HG03064 (cell line): ENCODE results near the gene CCDC188.

Experiments used
- ATAC-seq: cut with Tn5 transposase; IDR thresholded peaks from one replicate; pipeline ENCODE4 v1.9.1; 2021; ENCODE audit warnings: low read depth; ENCODE audit not compliant: unreplicated experiment

CCDC188 gene

DNA sequence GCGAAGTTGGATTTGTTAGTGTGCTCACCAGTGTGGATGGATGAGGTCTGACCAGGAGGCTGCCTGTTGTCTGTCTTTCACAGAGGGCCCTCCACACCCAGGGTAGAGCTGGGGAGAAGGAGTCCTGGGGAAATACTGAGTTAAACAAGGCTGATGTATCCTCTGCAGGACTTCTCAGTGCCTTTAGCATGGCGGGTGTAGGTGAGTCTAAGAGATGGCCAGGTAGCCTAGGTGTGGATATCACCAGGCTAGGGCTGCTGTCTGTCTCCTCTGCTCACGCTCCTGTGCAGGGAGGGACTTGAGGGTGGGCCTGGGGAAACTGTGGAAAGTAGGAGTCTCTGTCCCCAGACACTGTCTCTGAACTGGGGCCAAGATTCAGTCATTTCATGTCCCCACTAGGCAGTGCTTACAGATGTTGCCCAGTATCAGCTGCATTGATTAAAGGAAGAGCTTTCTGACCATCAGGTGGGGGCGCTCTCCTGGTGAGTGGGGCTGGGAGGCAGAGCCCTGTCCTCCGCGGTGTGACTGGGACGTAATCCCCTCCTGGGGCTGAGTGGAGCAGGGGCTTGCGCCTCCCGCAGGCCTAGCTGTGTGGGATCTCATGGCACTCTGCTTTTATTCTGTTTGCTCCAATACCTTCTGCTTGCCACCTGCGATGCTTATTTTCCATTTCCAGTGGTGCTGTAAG lies 35.5 kb upstream of the CCDC188 start:
- no peak for ATAC-seq

DNA sequence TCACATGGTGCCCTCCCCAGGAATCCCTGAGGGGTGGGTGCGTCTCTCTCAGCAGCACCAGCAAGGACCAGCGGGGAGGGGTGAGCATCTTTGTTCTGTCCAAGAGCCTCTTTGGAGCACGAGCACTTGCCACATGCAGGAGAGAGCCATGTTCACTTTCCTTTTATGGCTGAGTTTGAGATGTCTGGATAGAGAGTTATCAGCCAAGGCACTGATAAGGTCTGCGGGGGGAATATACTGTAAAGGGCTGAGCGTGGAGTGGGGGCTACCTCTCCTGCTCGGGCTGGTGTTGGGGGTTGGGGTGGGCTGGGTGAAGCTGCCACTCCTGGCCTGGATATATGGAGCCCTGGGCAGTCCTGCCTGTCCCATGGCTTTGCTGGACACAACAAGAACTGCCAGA lies 34.9 kb upstream of the CCDC188 start:
- no peak for ATAC-seq

DNA sequence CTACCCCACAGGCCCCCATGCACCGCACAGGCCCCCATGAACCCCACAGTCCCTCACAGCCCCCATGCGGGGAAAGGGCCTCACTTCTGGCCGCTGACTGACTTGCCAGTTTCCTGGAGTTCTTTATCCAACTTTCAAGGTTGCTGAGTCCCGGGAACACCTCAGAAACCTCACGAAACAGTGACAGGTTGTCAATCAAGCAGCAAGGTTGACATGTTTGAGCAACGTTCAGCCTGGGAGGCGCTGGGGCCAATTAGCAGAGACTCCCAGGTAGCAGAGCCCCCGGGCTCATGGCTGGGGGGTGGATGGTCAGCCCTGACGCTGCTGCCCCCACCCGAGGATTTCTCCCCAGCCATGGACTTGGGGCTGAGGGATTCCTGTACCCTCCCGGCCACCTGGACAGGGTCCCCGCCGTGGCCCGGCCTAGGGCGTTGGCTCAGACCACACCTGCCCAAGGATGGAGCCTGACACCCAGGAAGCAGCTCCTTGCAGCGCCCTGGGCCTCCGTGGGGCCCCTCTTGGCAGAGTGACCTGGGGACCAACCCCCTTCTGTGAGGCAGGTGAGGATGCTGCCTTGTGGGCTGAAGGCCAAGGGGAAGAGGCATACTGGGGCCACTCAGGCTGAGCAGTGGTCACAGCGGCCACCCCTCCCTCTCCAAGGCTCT lies 33.8 kb upstream of the CCDC188 start:
- no peak for ATAC-seq

DNA sequence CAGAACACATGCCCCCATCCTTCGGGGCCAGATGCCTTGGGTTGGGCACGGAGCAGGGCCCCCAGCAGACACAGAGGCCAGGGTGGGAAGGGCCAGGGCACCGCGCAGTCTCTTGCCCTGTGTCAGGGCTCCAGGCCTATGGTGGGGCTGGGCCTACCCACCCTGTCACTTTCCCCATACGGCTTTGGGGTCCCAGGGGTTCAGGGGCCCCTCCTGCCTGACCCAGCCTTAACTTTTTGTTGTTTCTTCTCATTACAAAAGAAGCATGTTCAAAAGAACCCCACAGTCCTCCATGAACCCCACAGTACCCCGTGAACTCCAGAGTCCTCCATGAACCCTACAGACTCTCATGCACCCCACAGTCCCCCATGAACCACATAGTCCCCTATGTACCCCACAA lies 33.0 kb upstream of the CCDC188 start:
- ATAC-seq, result no peak

DNA sequence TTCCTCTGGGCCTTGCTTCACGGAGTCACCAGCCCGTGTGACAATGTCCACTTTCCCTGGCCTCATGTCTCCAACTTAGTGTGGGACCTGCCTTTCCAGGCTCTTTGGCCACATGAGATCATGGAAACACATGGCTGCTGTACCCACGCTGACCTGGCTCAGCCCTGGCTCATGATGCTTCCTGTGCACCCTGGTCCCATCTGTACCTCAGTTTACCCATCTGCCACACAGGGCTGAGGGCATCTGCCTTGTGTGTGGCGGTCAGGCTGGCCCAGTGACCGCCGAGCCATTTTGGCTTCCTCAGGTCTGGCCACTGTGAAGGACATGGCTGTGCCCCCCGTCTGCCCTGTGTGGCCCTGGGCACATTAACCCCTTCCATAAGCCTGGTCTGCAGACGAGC lies 32.2 kb upstream of the CCDC188 start:
- no peak for ATAC-seq

DNA sequence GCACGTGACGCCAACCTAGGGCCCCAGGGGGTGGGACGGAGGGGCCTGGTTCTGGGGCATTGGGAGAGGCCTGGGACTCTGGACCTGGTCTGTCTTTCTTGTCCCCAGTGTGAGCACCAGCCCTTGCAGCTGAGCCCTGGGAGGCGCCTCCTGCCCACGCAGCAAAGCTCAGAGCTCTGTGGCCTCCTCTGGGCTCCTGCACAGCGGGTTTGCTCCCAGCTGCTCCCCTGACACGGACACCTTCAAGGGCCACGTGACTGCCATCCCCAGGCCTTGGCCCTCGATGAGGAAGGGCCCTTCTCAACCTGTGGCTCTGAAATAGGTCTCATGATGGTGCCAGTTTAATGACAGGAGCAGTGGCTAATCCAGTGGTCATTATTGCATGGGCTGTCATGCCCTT lies 31.5 kb upstream of the CCDC188 start:
- no peak for ATAC-seq

DNA sequence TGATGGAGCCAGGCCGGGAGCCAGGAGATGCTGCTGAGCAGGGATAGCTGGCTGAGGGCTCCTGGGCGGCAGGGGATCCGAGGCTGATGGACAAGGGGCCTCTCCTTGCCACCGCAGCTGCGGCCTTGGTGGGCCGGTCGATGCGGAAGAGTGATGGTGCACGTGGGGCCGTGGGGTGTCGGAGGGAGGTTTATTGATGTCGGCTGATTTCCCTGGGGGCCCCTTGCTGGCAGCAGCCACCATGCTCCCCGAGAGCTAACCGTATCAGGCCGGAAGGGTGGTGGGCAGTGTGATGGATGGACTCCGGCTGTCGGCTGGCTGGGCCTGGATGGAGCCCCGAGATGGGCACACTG lies 31.0 kb upstream of the CCDC188 start:
- ATAC-seq, result no peak

DNA sequence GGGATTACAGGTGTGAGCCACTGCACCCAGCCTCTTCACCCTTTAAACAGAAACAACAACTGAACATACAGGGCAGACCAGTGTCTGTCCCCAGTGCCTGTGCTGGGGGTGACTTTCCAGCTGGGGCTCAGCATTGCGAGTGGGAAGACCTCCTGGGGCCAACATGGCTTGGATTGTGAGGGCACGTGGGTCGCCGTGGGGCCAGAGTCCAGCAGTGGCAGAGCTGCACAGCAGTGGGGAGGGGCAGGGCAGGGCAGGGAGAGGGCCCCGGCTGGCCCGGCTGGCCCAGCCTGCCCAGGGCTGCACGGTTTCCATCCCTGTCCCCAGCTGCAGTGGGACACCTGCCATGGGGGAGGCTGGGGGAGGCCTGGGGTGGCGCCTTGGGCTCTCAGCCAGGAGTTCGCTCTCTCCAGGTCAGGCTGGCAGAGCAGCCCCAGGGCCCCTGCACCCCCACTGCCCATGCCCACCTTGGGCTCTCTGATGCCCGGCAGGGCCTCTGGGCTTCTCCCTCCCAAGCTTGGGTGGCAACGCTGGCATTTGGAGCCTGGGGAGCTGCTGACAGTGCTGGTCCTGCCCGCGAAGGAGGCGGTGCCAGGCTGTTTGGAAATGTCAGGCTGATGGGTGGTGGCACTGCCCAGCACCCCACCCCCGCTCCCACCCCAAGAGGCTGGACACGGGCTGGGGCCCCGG lies 30.5 kb upstream of the CCDC188 start:
- no peak for ATAC-seq

DNA sequence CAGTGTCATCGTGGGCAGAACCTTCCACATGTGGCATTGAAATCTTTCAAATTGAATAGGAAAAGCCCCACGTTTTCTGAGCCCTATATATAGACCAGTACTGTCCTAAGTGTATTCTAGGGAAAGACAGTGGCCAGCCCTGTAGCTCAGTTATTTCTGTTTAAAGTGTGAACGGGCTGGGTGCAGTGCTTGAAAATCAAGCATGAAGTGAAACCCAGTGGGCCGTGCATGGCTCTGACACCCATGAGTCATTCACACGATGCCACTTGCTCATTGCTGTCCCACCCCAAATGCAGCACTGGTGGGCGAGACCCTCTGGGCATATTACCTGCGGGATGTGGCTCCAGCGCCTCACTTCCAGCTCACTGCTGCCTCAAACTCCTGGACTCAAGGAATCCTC lies 29.8 kb upstream of the CCDC188 start:
- no peak for ATAC-seq

DNA sequence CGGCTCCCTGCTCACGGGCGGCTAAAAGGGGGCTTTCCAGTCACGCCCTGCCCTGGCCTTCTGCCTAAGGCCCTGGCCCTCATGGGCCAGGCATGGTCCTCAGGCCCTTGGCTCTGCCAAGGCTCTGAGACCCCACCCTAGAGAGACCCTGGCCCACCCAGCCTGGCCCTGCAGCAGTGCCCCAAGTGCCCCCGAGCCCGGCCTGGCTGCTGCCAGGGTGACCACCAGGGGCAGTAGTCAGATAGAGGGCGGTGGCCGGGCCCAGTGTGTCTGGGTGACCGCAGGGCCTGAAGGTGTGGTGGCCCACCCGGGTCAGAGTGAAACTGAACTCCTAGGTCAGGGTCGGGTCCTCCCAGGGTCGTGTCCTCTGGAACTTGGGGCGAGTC lies 29.4 kb upstream of the CCDC188 start:
- ATAC-seq, result no peak

DNA sequence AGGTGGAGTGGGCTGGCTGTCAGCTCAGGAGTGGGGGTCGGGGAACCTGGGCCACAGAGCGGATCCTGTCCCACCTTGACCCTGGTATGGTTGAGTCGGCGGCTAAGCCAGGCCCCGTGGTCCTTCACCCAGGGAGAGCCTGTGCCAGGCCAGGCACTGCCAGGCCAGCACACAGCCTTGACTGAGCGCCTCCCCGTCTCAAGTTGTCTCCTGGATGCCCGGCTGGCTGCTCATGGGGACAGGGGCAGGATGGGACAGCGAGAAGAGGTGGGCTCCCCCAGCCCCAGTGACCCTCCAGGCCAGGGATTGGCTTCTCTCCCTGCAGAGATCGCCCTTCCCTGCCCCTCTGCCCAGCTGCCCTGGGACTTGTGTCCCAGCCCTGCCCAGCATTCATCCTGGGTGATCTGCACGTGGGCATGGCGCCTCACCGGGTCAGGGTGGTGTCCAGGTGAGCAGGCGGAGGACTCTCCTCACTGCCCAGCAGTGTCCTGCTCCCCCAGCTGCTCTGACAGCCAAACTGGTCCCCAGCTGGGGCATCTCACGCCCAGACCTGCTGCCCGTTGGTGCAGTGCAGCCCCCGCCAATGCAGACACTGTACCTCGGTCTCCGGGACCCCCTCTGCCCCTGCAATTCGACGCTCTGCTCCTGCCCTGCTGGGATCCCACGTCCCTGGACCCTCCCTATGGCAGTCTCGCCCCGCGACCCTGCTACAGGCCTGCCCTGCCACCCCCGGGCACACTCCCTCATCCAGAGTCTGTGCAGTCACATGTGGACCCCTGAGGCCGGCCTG lies 28.8 kb upstream of the CCDC188 start:
- no peak for ATAC-seq

DNA sequence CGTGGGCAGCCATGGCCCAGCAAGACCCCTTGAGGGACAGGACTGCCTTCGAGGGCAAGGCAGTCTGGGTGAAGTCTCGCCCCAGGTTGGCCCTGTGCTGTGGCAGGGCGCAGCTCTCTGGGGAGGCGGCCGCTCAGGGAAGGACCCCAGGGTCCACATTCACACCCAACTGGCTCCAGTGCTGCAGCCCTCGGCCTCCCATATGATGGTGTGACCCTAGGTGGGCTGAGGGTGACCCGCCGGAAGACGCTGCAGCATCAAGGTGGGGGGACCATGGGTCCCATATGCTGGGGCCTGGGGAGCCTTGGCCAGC lies 28.0 kb upstream of the CCDC188 start:
- ATAC-seq, result no peak

DNA sequence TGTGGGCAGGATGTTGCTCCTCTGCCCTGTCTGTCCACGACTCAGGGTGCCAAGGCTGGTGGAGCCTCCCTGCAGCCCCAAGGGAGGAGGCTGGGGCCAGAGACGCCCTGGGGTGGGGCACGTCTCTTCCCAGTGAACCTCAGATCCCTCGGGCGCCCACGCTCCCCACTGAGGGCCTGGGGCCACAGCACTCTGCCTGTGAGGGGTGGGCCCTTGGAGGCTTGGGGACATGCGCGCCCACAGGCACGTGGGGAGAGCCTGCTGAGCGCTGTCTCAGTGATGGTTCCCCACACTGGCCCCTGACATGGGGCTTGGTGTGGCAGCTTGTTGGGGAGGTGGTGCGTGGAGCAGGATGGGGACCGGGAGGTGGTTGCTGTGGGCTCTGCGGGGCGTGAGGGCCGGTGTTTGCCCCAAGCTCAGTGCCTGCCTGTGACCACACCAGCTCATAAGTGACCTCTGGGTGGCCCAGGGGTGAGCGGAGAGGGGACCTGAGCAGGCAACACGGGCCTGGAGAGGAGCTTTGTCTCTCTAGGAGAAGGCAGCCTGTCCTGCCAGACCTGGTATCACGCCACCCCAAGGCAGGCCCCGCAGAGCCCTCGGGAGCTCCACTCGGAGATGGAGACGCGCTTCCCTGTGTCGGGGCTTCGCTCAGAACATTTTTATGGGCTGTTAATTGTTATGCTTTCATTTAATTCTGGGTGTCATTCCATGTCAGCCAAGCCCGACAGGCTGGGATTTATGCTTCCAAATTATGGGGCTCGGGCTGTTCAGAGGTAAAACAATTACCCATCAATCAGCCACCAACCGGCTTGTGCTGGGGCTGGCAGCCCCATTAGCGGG lies 27.4 kb upstream of the CCDC188 start:
- no peak for ATAC-seq

DNA sequence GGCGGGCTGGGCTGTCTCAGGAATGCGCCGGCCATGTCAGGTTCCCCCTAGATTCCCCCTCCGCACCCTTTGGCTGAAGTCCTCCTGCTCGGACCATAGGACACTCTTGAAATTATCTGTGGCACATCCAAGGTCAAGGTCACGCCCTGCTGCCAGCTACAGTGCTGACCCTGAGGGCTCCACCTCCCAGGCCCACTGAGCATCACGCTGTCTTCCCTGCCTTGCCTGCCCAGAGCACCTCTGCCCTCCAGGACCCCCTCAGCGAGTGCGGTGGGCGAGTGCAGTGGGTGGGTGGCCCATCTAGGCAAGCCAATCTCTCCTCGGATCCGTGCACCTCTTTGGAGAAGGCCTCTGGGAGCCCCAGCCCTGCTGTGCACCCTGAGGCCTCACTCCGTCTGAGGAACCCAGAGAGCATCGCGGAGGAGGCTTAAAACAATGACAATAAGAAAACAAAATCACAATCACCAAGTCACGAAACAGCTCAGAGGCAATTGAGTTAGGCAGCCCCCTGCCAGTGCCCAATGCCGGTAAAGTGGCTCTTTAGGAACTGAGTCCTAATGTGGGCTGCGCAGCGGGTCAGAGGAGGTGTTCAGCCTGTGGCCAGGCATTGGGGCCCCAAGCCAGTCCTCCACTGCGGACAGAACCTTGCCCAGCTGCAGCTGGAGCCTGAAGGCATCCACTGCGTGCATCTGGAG lies 26.5 kb upstream of the CCDC188 start:
- ATAC-seq, result no peak

DNA sequence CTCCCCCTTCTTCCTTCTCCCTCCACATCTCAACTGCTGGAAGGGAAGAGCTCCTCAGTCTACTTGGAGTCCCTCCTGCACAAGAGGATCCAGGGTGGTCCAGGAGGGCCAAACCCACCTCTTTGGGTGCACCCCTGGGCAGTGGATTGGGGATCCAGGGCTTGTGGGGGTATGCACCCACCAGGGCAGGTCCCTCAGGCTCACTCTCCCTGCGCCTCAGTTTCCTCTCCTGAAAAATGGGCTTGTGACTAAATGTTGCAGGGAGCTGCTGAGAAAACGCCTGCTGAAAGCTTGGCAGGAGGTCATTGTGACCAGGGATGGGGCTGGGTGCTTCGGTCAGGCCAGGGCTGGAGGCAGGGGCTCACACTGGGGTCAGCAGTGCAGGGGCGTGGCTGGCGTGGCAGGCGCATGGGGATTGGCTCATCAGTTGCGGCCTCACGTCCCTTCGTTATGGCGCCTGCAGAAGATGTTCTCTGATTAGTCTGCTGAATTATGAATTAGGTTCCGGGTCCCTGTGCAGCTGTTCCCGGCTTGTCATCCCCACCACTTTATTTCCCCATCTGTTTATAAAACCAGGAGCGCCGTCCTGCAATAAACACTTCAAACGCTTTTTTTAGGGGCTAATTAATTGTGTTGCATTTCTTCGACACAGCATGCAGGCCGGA lies 25.7 kb upstream of the CCDC188 start:
- no peak for ATAC-seq

DNA sequence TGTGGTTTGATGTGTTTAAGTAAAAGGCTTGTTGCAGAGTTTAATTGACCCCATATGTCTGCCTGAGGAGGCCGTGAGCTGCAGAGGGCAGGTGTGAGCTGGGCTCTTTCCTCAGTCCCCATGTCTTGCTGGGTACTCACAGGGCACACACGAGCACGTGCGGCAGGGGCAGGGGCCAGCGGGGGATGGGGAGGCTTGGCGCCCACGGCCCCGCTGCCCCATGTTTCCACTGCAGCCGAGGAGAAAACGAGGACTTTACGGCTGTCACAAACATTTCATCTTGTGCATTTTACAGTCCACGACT lies 24.7 kb upstream of the CCDC188 start:
- ATAC-seq, result no peak

DNA sequence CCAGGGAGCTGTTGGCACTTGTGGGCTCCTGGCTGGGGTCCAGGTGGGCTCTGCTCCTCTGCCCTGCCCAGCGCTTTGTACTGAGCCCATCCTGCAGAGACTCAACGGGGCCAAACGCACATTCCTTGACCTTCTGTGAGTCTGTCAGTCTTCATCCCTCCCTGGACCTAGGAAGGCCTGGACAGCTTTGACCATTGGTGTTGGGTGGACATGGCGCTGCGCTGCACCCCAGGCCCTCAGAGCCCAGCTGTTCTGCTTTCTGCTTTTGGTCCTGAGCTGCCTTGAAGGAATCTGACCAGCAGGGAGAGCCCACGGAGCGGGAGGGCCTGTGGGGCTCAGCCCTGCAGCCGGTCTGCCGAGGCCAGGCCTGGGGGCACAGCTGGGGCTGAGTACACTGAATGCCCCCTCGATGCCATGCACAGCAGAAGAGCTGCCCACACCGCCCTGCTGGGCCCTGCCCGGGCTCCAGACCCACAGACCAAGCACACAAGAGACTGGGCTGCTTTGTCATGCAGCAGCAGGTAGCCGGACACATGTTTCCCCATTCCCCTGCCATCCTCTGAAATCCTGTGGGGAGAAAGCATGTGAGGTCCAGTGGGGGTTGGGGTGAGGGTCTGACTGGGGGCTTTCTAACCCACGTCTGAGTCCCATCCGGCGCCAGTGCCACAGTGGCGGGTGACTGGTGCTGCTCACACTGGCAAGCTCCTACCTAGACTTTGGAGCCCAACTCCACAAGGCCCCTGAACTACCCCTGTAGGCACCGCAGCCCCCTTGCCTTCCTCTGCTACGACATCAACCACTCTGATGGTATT lies 24.1 kb upstream of the CCDC188 start:
- ATAC-seq, result no peak

DNA sequence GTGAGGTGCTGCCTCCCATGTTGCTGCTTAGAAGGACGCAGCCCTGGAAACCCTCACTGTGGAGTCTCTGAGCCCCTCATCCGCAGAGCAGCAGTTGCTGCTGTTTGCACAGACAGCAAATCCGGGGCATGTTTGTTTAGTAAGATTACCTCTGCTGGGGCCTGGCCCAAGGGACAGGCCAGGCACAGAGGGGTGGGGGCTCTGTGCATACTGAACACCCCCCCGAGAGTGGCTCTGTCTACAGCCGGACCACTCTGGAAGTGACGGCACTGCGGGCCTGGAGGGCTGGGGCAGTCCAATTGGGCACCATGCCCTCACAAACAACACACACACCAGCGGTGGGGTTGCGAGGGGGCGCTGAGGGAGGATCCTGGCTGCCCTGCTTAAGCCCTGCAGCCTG lies 22.9 kb upstream of the CCDC188 start:
- no peak for ATAC-seq

DNA sequence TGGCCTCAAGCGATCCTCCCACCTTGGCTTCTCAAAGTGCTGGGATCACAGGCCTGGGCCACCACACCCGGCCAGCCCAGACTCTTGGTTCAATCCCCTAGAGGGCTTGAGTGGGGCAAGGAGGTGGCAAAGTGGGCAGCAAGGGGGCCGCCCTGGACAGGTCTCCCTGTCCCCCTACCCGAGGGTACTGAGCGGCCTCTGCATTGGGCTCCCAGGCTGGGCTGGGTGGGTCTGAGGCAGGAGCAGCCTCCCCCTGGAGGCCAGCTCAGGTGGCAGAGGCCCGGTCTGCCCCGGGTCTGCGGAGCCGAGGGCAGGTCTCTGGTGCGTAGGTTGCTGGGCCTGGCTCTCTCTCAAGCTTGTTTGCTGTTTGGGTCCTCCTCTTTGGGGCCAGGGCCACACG lies 22.4 kb upstream of the CCDC188 start:
- ATAC-seq, result no peak
